PC-9 (cell line): ENCODE results near the gene GPRC5C. TPM values are rescaled to one million over a fixed set of nuclear protein-coding genes. Genes with fewer than 3 reads are reported as not detected.
"Not testable (repeated sequence)": the region's sequence is repeated elsewhere in the genome, so short reads cannot be mapped to it uniquely, and the experiment has no call there.

Experiments
- BruUV-seq: library from RNA; stranded (reverse); fragments of 400-500 nt; replicated peaks from 2 replicates; lab custom pipeline; 2021; lab: Mats Ljungman, UMichigan
- CTCF ChIA-PET: fragments of 300-600 bp; sonication (Branson Sonifier 250); formaldehyde crosslinking; loops from one replicate; lab custom pipeline; 2022; ENCODE audit warnings: antibody characterized with exemption; lab: Charles Lee
- POLR2A ChIA-PET: fragments of 300-600 bp; sonication (Branson Sonifier 250); formaldehyde crosslinking; loops from one replicate; lab custom pipeline; 2022; ENCODE audit warnings: antibody characterized with exemption; ENCODE audit not compliant: unreplicated experiment; lab: Charles Lee
- DNase-seq, 2 experiments: peaks; one replicate each; pipeline versions ENCODE4 v3.0.0 to v3.0.0-alpha.2; 2015 to 2022; ENCODE audit warnings: mixed read lengths in 1 of 2
- H2AFZ ChIP-seq: fragments of 200-600 bp; sonication (generic); 2 replicates; pipeline ENCODE4 v1.8.1; 2017; ENCODE audit warnings: antibody characterized with exemption
- H3F3A ChIP-seq: fragments of 200-600 bp; sonication (generic); 2 replicates; pipeline ENCODE4 v1.8.1; 2017; ENCODE audit warnings: antibody characterized with exemption, mild to moderate bottlenecking, low read depth; ENCODE audit not compliant: insufficient read depth
- H3K27ac ChIP-seq: fragments of 200-600 bp; sonication (generic); 2 replicates; pipeline ENCODE4 v1.6.1; 2016; ENCODE audit warnings: mixed run types
- H3K27me3 ChIP-seq: fragments of 200-600 bp; sonication (generic); 2 replicates; pipeline ENCODE4 v1.6.1; 2016; ENCODE audit warnings: low read depth, mixed run types; ENCODE audit not compliant: insufficient read depth
- H3K36me3 ChIP-seq: fragments of 200-600 bp; sonication (generic); 2 replicates; pipeline ENCODE4 v1.6.1; 2016; ENCODE audit warnings: low read depth, mixed run types
- H3K4me1 ChIP-seq: fragments of 200-600 bp; sonication (generic); replicated peaks from 2 replicates; pipeline ENCODE4 v1.6.1; 2016; ENCODE audit warnings: mixed run types; ENCODE audit not compliant: insufficient read depth
- H3K4me2 ChIP-seq: fragments of 200-600 bp; sonication (generic); 2 replicates; pipeline ENCODE4 v1.6.1; 2017; ENCODE audit warnings: mixed run types
- H3K4me3 ChIP-seq: fragments of 200-600 bp; sonication (generic); 2 replicates; pipeline ENCODE4 v1.6.1; 2016; ENCODE audit warnings: mixed run types
- H3K79me2 ChIP-seq: fragments of 200-600 bp; sonication (generic); 2 replicates; pipeline ENCODE4 v1.6.1; 2017; ENCODE audit warnings: low read depth, mixed run types
- H3K9me2 ChIP-seq: fragments of 200-600 bp; sonication (generic); 2 replicates; pipeline ENCODE4 v1.8.1; 2017; ENCODE audit warnings: mild to moderate bottlenecking; ENCODE audit not compliant: insufficient read depth
- H3K9me3 ChIP-seq: fragments of 200-600 bp; sonication (generic); 2 replicates; pipeline ENCODE4 v1.8.1; 2016; ENCODE audit warnings: low read depth; ENCODE audit not compliant: insufficient read depth
- H4K20me1 ChIP-seq: fragments of 200-600 bp; sonication (generic); 2 replicates; pipeline ENCODE4 v1.8.1; 2017; ENCODE audit not compliant: insufficient read depth
- EZH2 ChIP-seq: fragments of 200-600 bp; sonication (generic); IDR thresholded peaks from 2 replicates; pipeline ENCODE4 v1.8.0; 2017; ENCODE audit warnings: antibody characterized with exemption, low read depth
- intact Hi-C: fragments of 100-400 bp; cut with micrococcal nuclease; formaldehyde crosslinking; loops from one replicate; pipeline ENCODE4 v1.10.0; 2022; ENCODE audit not compliant: unreplicated experiment
- total RNA-seq: library from RNA; stranded (reverse); gene quantifications from 2 replicates; pipeline ENCODE4 v1.2.3, GENCODE V29; 2021
- TF ChIP-seq, protein P1 (sequence below): fragments of 200-600 bp; sonication (generic); conservative IDR thresholded peaks from 2 replicates; pipeline ENCODE4 v1.6.1; 2017; ENCODE audit warnings: mixed run types, antibody characterized with exemption, mild to moderate bottlenecking, moderate library complexity

Gene GPRC5C
- total RNA-seq, 1 experiment from 2014 or later = 27.9 TPM

DNA sequence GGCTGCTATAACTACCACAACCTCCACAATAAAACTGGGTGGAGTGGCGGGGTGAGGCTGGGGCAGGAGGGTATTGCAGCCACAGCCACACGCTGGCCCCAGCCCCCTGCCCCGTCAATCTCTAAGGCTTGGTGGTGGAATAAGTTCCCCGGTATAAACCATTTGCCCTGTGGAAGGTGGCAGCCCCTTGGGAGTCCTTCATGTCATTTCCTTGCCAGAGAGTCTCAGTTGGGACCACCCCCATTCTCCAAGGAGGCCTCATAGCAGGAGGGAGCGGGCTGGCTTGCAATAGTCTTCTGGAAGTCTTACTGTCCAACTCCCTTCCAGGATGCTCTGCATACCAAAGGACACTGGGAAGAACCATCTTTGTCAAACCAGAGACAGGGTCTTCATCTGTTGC lies 54.0 kb downstream of the GPRC5C start:
- no peaks in the 10 kb centered on the region for H3F3A ChIP-seq
- H3K4me3 ChIP-seq = no peak overlapping the region
- TF ChIP-seq EZH2 = no peak
- TF ChIP-seq, protein P1, sequence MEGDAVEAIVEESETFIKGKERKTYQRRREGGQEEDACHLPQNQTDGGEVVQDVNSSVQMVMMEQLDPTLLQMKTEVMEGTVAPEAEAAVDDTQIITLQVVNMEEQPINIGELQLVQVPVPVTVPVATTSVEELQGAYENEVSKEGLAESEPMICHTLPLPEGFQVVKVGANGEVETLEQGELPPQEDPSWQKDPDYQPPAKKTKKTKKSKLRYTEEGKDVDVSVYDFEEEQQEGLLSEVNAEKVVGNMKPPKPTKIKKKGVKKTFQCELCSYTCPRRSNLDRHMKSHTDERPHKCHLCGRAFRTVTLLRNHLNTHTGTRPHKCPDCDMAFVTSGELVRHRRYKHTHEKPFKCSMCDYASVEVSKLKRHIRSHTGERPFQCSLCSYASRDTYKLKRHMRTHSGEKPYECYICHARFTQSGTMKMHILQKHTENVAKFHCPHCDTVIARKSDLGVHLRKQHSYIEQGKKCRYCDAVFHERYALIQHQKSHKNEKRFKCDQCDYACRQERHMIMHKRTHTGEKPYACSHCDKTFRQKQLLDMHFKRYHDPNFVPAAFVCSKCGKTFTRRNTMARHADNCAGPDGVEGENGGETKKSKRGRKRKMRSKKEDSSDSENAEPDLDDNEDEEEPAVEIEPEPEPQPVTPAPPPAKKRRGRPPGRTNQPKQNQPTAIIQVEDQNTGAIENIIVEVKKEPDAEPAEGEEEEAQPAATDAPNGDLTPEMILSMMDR = no peak
- H3K27me3 ChIP-seq = peaks cover 75% of the 10 kb centered on the region
- no peak overlapping the region for H3K4me2 ChIP-seq
- ChIA-PET CTCF (no interaction called here), POLR2A (interaction anchor here (0.6 kb wide), 1 partner anchor 1500 kb away, joined by 3 read pairs; no protein-coding TSS in a partner anchor)
- intact Hi-C loops = no loop called here
- no peaks in the 10 kb centered on the region for H3K9me2 ChIP-seq
- H2AFZ ChIP-seq = no peak overlapping the region
- DNase-seq = no peak
- no peaks in the 10 kb centered on the region for H3K9me3 ChIP-seq
- no peak overlapping the region for H3K27ac ChIP-seq
- no peaks in the 10 kb centered on the region for H3K4me1 ChIP-seq
- no peaks in the 10 kb centered on the region for H3K36me3 ChIP-seq
- H3K79me2 ChIP-seq = no peaks in the 10 kb centered on the region
- H4K20me1 ChIP-seq = no peaks in the 10 kb centered on the region
- BruUV-seq = no TSS peak

DNA sequence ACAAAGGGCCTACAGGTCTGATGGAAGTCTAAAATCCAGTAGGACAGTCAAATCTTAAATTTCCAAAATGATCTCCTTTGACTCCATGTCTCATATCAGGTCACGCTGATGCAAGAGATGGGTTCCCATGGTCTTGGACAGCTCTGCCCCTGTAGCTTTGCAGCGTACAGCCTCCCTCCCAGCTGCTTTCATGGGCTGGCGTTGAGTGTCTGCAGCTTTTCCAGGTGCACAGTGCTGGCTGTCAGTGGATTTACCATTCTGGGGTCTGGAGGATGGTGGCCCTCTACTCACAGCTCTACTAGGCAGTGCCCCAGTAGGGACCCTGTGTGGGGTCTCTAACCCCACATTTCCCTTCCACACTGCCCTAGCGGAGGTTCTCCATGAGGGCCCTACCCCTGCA lies 56.4 kb downstream of the GPRC5C start:
- H3K27ac ChIP-seq, H3K9me3 ChIP-seq, H3K4me3 ChIP-seq, H3K4me1 ChIP-seq, H3K79me2 ChIP-seq, intact Hi-C loops, H3K4me2 ChIP-seq, H3F3A ChIP-seq, H3K36me3 ChIP-seq, DNase-seq, H4K20me1 ChIP-seq, BruUV-seq, H2AFZ ChIP-seq, H3K9me2 ChIP-seq, POLR2A ChIA-PET: not testable (repeated sequence)
- CTCF ChIA-PET = interaction anchor here (0.6 kb wide), 1 partner anchor 218 kb away, joined by 4 read pairs; no protein-coding TSS in a partner anchor
- peaks cover 71% of the 10 kb centered on the region for H3K27me3 ChIP-seq

DNA sequence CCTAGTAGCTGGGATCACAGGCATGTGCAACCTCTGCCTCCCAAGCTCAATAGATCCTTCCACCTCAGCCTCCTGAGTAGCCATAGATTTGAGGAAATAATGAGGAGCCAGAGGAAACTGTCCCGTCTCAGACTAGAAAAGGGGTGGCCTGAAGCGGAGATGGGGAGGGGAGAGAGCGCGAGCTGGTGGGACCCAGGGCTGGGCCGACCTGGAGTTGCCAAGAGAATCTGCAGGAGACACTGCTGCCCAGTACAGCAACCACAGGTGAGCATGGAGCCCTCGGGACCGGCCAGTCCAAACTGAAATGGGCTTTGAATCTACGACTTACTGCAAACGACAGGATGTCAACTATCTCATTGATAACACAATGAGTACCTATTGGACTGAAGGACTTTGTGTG lies 58.8 kb downstream of the GPRC5C start:
- Histone ChIP-seq H3K36me3 (no peaks in the 10 kb centered on the region), H4K20me1 (no peaks in the 10 kb centered on the region), H3K4me2 (no peak overlapping the region), H3K4me3 (no peak overlapping the region), H3K27ac (no peak overlapping the region), H3F3A (no peaks in the 10 kb centered on the region), H3K79me2 (no peaks in the 10 kb centered on the region), H3K4me1 (no peaks in the 10 kb centered on the region), H3K9me2 (no peaks in the 10 kb centered on the region), H3K9me3 (no peaks in the 10 kb centered on the region), H2AFZ (no peak overlapping the region), H3K27me3 (peaks cover 55% of the 10 kb centered on the region)
- no TSS peak for BruUV-seq
- intact Hi-C loops = no loop called here
- CTCF ChIA-PET = interaction anchor here (0.6 kb wide), 1 partner anchor 30 kb away, joined by 6 read pairs; no protein-coding TSS in a partner anchor
- POLR2A ChIA-PET = no interaction called here
- no peak for TF ChIP-seq EZH2
- TF ChIP-seq, protein P1 = no peak
- DNase-seq = no peak

DNA sequence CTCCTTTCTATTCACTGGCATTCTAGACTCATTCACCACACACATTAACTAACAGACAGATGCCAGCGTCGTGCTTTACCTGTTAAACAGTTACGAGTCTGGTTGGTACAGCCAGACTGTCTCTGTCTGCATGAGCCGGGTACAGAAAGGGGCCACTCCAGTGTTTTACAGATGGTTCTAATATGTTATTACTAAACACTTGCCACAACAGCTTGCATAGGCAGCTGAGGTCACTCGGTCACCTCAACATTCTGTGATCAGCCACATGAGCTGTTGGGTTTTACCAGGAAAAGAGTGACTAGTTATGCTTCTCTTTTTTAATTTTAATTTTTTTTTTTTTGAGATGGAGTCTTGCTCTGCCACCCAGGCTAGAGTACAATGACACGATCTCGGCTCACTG lies 59.7 kb downstream of the GPRC5C start:
- Histone ChIP-seq H4K20me1 (no peaks in the 10 kb centered on the region), H3K9me3 (no peaks in the 10 kb centered on the region), H3K79me2 (no peaks in the 10 kb centered on the region), H2AFZ (no peak overlapping the region), H3K4me2 (no peak overlapping the region), H3K36me3 (no peaks in the 10 kb centered on the region), H3K4me3 (no peak overlapping the region), H3K9me2 (no peaks in the 10 kb centered on the region), H3K27me3 (peaks cover 52% of the 10 kb centered on the region), H3F3A (no peaks in the 10 kb centered on the region), H3K27ac (no peak overlapping the region), H3K4me1 (no peaks in the 10 kb centered on the region)
- no peak for TF ChIP-seq EZH2
- TF ChIP-seq, protein P1 = no peak
- DNase-seq = no peak
- no TSS peak for BruUV-seq
- POLR2A ChIA-PET = no interaction called here
- CTCF ChIA-PET = interaction anchor here (0.7 kb wide), 1 partner anchor 123 kb away, joined by 3 read pairs; no protein-coding TSS in a partner anchor
- intact Hi-C loops = loop anchor here (2.0 kb wide), 2 partner anchors 123 to 191 kb away; no protein-coding TSS in a partner anchor
